ENCODE data around the gene MAN1B1.
A peak's percentile ranks its signal among the peaks of the same experiment; 100 is the strongest.
"Not testable (repeated sequence)": the region's sequence is repeated elsewhere in the genome, so short reads cannot be mapped to it uniquely, and the experiment has no call there.

Gene MAN1B1

DNA sequence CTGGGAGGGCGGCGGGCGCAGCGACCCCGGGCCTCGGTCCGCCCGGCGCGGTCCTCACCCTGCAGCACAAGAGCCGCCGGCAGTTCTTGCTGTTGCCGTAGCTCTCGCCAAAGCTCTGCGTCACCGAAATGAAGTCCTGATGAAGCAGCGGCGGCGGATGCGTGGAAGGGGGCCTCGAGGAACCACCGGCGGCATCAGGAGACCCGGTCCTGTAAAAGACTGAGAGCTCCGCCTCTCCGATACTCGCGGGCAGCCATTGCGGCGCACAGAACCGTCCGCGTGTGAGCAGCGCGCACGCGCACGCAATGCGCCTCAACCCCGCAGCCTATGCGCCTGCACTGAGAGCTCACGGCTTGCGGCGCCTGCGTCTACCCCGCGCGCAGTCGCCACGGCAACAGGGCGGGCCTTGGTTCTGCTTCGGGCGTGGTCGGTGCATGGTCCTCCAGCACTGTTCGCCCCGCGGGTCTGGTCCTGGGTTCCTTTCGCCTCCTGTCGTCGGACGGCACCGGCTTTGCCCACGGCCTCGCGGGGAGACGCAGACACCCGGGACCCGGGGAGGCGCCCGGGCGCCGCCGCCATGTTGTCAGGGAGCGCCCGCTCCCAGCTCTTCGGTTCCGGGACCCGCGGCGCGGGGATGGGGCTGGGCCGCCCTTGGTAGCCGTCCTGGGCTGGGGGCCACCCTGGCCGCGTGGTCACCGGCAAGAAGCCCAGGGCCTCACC lies 42.8 kb downstream of the MAN1B1 start:
- peak; percentile 90 for DNase-seq

DNA sequence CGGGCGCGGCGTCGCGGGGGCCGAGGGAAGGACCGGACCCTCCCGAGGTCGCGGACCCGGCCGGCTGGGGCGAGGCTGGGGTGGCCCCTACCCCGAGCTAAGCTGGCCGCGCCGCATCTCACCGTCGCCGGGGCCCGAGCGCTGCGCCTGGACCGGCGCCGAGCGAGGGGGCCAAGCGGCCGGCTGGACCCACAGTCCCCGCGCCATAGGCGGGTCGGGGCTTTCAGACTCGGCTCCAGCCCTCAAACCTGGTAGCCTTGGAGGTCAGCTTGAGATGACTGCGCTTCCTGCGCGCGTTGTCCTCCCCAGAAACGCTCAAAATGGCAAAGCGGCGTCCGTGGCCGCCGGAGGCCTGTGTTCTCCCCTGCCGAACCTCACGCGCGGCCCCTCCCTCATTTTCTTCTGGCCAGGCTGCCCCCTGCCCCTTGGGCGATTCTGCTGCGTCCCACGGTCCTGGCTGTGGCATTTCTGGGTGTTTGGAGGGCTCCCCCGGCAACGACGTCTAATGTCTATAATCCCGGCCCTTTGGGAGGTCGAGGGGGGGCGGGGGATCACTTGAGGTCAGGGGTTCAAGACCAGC lies 43.5 kb downstream of the MAN1B1 start:
- DNase-seq, result peak; percentile 28

GRCh38 chr9:137134191-137134590 lies 47.4 kb downstream of the MAN1B1 start:
- DNase-seq, result no peak

- DNase-seq, result not testable (repeated sequence)
These were observed 48.4 kb downstream of the MAN1B1 start for GRCh38 chr9:137135154-137135553.

GRCh38 chr9:137136261-137136880 lies 49.6 kb downstream of the MAN1B1 start:
- DNase-seq, result no peak

GRCh38 chr9:137136881-137137607 lies 50.3 kb downstream of the MAN1B1 start:
- DNase-seq, result no peak

DNA sequence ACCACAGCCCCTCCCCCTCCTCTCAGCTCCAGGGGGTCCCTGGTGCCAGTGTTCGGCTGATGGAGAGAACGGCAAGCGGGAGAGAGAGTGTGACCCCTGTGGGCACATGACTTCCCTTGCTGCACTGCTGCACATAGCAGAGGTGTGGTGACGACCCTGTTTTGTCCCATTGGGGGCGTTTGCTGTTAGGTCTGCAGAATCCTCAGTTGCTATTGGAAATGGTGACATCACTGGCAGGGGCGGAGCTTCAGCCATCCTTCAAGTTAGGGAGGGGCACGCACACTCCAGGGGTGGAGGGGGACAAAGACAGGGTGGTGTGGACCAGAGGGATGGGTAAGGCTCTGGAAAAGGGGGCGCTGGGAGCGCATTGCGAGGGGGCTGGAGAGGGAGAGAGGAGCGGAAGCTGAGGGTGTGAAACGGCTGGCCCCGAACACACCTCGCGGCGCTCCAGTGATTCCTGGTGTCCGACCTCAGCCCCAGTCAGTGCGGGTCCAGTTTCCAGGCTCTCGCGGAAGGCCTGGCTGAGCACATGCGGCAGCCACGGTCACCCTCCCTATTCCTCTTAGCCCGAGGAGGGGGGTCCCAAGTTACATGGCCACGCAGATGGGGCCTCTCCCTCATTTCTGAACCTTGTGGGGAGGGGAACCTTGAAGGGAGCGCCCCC lies 51.4 kb downstream of the MAN1B1 start:
- DNase-seq, result no peak

- DNase-seq, result no peak
These were observed 52.1 kb downstream of the MAN1B1 start, which contains the start of gene GRIN1 for GRCh38 chr9:137138722-137139467. TSS of gene GRIN1 (plus strand) at chr9:137139154. CDS start at chr9:137139487, 333 bp downstream.

DNA sequence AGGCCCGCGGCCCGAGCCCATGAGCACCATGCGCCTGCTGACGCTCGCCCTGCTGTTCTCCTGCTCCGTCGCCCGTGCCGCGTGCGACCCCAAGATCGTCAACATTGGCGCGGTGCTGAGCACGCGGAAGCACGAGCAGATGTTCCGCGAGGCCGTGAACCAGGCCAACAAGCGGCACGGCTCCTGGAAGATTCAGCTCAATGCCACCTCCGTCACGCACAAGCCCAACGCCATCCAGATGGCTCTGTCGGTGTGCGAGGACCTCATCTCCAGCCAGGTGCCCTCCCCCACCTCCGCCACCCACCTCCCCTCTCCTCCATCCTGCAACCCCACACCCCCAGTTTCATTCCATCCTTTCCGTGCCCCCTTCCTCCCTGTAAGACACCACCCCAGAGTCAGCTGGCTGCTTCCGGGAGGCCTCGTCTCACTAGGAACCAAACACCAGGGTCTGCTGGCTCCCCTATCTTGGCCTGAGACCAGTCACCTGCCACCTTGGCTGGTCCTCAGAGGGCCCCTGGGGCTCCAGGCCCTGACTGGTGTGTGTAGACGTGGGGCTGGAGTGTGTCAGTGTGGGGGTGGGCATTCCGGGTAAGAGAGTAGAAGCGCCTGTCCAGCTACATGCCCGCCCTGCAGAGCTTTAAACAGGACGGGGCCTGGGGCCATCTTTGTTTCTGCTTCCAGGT lies 52.8 kb downstream of the MAN1B1 start:
- no peak for DNase-seq

- DNase-seq, result no peak
These were observed 53.6 kb downstream of the MAN1B1 start for GRCh38 chr9:137140151-137141012.

DNA sequence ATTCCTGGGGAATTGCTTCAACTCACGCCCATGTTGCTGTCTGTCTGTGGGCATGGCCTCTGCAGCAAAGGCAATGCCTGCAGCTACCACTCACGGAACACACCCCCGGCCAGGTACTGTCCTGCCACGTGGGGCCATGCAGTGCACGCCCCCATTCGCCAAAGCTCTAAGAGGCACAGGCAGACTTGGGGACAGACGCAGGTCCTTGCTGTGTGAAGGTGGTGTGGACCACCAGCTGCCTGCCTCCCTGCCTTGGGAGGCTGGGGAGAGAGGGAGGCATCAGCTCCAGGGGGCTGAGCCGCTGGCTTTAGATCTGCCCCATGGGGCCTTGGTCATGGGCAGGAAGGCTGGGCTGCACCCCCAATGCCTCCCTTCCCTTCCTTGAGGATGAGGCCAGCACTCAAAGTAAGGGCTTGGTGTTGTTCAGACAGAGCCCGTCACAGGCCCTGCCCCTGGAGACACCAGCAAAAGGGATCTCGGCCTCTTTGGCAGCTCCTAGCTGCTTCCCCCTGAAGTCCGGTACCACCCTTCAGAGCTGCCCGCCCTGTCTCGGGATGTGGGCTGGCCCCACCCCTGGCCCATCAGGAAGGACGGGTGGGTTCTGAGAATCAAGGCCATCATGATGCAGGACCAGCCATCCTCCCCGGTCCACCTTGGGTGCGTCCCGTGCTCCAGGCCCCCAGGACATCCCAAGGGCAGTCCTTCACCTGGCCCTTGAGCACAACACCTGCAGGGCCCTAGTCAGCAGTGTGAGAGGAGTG lies 54.4 kb downstream of the MAN1B1 start:
- DNase-seq, result no peak

GRCh38 chr9:137141976-137142936 lies 55.5 kb downstream of the MAN1B1 start:
- DNase-seq, result no peak

- DNase-seq, result no peak
These were observed 56.7 kb downstream of the MAN1B1 start for GRCh38 chr9:137143459-137143858.

DNA sequence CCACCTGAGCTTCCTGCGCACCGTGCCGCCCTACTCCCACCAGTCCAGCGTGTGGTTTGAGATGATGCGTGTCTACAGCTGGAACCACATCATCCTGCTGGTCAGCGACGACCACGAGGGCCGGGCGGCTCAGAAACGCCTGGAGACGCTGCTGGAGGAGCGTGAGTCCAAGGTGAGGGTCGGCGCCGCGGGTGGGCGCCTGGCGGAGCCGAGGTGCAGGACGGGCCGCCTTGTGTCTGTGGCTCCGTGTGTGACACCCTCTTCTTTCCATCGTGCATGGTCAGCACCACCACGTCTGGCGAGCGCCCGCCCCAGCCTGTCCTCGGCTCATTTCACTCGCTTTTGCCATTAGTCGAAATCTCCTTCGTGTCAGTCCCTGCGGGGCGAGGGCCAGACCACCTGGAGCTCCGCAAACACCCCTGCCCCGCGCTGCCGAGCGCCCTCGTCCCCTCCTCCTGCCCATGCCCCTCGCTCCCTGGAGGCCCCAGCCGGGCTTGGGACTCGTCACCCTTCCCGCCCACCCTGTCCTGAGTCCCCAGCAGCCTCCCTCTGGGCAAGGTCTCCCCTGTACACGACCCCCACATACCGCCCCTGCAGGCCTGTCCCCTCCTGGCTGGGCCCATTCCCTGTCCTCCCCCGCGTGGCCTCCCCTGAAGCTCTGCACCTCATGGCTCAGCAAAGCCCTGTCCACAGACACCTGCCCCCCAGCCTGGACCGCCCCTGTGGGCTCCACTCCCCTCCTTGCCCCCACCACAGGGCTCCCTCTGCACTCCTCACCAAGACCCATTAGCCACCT lies 59.1 kb downstream of the MAN1B1 start:
- DNase-seq, result no peak

- DNase-seq, result no peak
These were observed 59.7 kb downstream of the MAN1B1 start for GRCh38 chr9:137146527-137146918.

GRCh38 chr9:137147091-137147792 lies 60.5 kb downstream of the MAN1B1 start:
- DNase-seq, result no peak

- no peak for DNase-seq
These were observed 61.0 kb downstream of the MAN1B1 start for GRCh38 chr9:137147793-137148160.
